Osteoblast (primary cell): ENCODE measurements around the gene SIK2. TPM values are rescaled to one million over a fixed set of nuclear protein-coding genes. Genes with fewer than 3 reads are reported as not detected.

Source experiments
- DNase-seq: peaks from one replicate; pipeline ENCODE4 v3.0.0; 2011; ENCODE audit warnings: low spot score, mixed read lengths; ENCODE audit not compliant: insufficient read length; ENCODE audit errors: missing footprints
- H2AFZ ChIP-seq: 2 replicates; pipeline ENCODE4 v1.6.0; 2011; ENCODE audit warnings: mild to moderate bottlenecking, low read length
- H3K27ac ChIP-seq: 2 replicates; pipeline ENCODE4 v1.5.1; 2011; ENCODE audit warnings: mild to moderate bottlenecking, low read depth, low read length, moderate library complexity
- H3K27me3 ChIP-seq: 2 replicates; pipeline ENCODE4 v1.6.0; 2012; ENCODE audit warnings: mild to moderate bottlenecking, control low read depth, inconsistent platforms, low read length, moderate library complexity; ENCODE audit not compliant: insufficient read depth
- H3K36me3 ChIP-seq: 2 replicates; pipeline ENCODE4 v1.5.1; 2011; ENCODE audit warnings: mild to moderate bottlenecking, low read length, control low read depth, moderate library complexity; ENCODE audit not compliant: insufficient read depth
- H3K4me1 ChIP-seq: 2 replicates; pipeline ENCODE4 v1.5.1; 2011; ENCODE audit warnings: mild to moderate bottlenecking, low read length, control low read depth, moderate library complexity; ENCODE audit not compliant: insufficient read depth
- H3K4me2 ChIP-seq: 2 replicates; pipeline ENCODE4 v1.6.0; 2011; ENCODE audit warnings: mild to moderate bottlenecking, low read length; ENCODE audit not compliant: insufficient read depth
- H3K4me3 ChIP-seq: fragments of 200-600 bp; sonication (generic); 3 replicates; pipeline ENCODE4 v1.5.1; 2012; ENCODE audit warnings: mild to moderate bottlenecking, low read length, inconsistent platforms; ENCODE audit not compliant: insufficient read depth
- H3K79me2 ChIP-seq: 2 replicates; pipeline ENCODE4 v1.6.0; 2012; ENCODE audit warnings: mild to moderate bottlenecking, low read length, control low read depth, inconsistent platforms; ENCODE audit not compliant: insufficient read depth
- H3K9me3 ChIP-seq: 2 replicates; pipeline ENCODE4 v1.5.1; 2011; ENCODE audit warnings: low read depth, low read length, control low read depth
- H4K20me1 ChIP-seq: 2 replicates; pipeline ENCODE4 v1.6.0; 2012; ENCODE audit warnings: mild to moderate bottlenecking, low read length, control low read depth; ENCODE audit not compliant: insufficient read depth
- CTCF ChIP-seq: IDR thresholded peaks from 2 replicates; pipeline ENCODE4 v1.5.1; 2011; ENCODE audit warnings: mild to moderate bottlenecking, low read depth, low read length, moderate library complexity; ENCODE audit errors: extremely low read depth
- total RNA-seq: library from RNA; depleted of rRNA; stranded (reverse); fragments of >200 nt; gene quantifications from 2 replicates; pipeline ENCODE4 v1.2.3, GENCODE V29; 2012

Gene SIK2
- total RNA-seq, 1 donor, result 17.7 TPM

GRCh38 chr11:111694851-111695250 lies 92.6 kb downstream of the SIK2 start:
- peak overlapping the region; percentile 85 for H3K27ac ChIP-seq

GRCh38 chr11:111696556-111696955 lies 94.3 kb downstream of the SIK2 start:
- no peak overlapping the region for H2AFZ ChIP-seq
- H3K4me2 ChIP-seq, result no peak overlapping the region
- no peaks in the 10 kb centered on the region for H4K20me1 ChIP-seq
- peaks cover 41% of the 10 kb centered on the region for H3K4me1 ChIP-seq
- H3K36me3 ChIP-seq, result peaks cover 6% of the 10 kb centered on the region
- H3K4me3 ChIP-seq, result no peak overlapping the region
- H3K27me3 ChIP-seq, result no peaks in the 10 kb centered on the region
- no peak for TF ChIP-seq CTCF
- H3K79me2 ChIP-seq, result peaks cover 21% of the 10 kb centered on the region
- peak; percentile 86 for DNase-seq
- H3K9me3 ChIP-seq, result no peaks in the 10 kb centered on the region
- peak overlapping the region; percentile 85 for H3K27ac ChIP-seq

More at GRCh38 chr11:111694851-111695250, 92.6 kb downstream of the SIK2 start:
- no peak for TF ChIP-seq CTCF
- H3K9me3 ChIP-seq, result no peaks in the 10 kb centered on the region
- peak overlapping the region; percentile 44 for H3K4me2 ChIP-seq
- H3K36me3 ChIP-seq, result no peaks in the 10 kb centered on the region
- peaks cover 41% of the 10 kb centered on the region for H3K4me1 ChIP-seq
- H2AFZ ChIP-seq, result no peak overlapping the region
- DNase-seq, result no peak
- H3K4me3 ChIP-seq, result no peak overlapping the region
- H3K27me3 ChIP-seq, result no peaks in the 10 kb centered on the region
- H3K79me2 ChIP-seq, result peaks cover 18% of the 10 kb centered on the region
- H4K20me1 ChIP-seq, result no peaks in the 10 kb centered on the region

DNA sequence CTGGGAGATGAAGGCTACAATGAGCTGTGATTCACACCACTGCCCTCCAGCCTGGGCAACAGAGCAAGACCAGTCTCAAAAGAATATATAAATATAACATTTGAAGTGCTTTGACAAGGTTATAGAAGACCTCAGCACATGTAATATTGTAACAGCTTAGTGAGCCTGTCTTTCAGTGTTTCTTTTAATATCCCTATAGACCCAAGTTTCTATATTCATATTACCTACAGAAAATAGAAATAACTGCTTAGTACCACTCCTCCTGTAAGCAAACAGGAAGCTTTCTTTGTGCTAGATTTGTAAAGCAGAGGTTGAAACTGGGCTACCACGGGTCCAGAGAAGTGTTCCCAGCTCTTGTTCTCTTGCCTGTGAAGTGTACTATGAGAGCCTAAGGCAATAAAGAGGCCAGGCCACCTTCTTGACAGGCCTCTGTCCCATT lies 95.7 kb downstream of the SIK2 start:
- H3K9me3 ChIP-seq, result no peaks in the 10 kb centered on the region
- no peak for DNase-seq
- H3K4me3 ChIP-seq, result no peak overlapping the region
- H3K4me1 ChIP-seq, result peaks cover 41% of the 10 kb centered on the region
- peaks cover 12% of the 10 kb centered on the region for H3K36me3 ChIP-seq
- peaks cover 21% of the 10 kb centered on the region for H3K79me2 ChIP-seq
- no peak overlapping the region for H3K4me2 ChIP-seq
- H3K27me3 ChIP-seq, result no peaks in the 10 kb centered on the region
- no peak for TF ChIP-seq CTCF
- H2AFZ ChIP-seq, result no peak overlapping the region
- peak overlapping the region; percentile 36 for H3K27ac ChIP-seq
- no peaks in the 10 kb centered on the region for H4K20me1 ChIP-seq

DNA sequence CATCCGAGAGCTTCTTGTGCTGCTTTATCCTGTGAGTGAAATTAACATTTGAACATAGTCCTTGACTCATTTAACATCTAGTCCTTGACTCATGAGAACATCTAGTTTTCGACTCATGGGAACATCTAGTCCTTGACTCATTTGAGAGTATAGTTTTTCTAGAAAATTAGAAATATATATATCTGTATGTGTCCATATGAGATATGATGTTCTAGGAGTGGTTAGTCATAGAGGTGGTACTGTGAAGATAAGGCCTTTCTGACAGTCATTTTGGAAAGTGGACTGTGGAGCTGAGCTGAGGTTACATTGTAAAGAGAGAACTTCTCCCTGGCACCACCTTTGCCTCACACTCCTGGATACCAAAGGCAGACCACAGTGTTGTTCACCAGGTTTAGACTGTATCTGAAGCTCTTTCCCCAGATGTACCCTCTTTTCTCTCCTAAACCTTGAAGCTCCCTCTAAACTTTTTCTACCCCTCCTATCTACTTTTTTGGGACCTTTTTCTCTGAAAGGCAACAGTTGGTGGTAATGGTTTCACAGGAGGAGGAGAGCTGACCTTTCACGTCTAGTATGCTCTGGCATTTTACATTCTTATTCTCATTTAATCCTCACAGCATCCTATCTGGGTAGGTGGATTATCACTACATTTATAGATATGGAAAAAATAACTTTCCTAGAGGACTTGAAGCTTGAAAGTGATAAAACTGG lies 96.8 kb downstream of the SIK2 start:
- peaks cover 16% of the 10 kb centered on the region for H3K79me2 ChIP-seq
- H3K4me3 ChIP-seq, result no peak overlapping the region
- no peaks in the 10 kb centered on the region for H3K27me3 ChIP-seq
- H3K4me2 ChIP-seq, result no peak overlapping the region
- peaks cover 22% of the 10 kb centered on the region for H3K36me3 ChIP-seq
- H3K9me3 ChIP-seq, result no peaks in the 10 kb centered on the region
- peaks cover 36% of the 10 kb centered on the region for H3K4me1 ChIP-seq
- TF ChIP-seq CTCF, result no peak
- peak overlapping the region; percentile 18 for H3K27ac ChIP-seq
- H4K20me1 ChIP-seq, result no peaks in the 10 kb centered on the region
- no peak for DNase-seq
- H2AFZ ChIP-seq, result no peak overlapping the region
